ENCODE results near the gene DAAM2.

DAAM2 gene

DNA sequence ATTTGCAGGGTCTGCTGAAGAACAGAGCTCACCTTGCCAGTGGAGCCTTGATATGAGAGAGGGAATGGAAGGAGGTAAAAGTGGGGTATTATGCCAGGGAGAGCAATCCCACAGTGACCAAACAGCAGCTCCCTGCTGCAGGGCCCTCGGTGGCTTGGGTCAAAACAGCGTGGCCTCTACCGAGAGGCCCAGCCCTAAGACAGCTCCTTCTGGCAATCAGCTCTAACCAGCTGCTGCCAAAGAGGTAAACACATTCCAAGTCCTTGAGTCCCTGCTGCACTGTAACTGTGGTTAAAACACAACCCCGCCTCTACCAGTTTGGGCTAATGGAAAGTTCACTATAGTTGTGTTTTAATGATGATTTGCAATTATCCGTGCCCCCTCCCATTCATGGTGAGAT, 1.4 kb upstream of the DAAM2 start:
- no peak for DNase-seq

DNA sequence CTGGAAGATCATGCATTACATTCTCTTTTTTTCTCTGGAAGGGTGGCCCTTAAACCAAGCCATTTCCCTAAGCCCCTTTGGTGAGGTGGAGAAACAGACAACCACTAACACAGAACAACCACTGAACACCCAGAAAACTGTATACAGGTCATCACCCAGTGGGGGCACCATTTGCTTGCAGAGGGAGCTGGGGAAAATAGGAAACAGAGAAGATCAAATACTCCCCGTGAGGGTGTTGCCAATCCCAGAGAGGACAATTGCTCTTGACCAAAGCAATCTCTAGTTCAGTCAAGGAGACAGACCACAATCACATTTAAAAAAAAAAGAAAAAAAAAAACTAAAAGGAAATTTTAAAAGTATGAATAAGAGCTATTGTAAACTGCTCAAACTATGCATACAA, 865 bp upstream of the DAAM2 start:
- DNase-seq, result no peak

DNA sequence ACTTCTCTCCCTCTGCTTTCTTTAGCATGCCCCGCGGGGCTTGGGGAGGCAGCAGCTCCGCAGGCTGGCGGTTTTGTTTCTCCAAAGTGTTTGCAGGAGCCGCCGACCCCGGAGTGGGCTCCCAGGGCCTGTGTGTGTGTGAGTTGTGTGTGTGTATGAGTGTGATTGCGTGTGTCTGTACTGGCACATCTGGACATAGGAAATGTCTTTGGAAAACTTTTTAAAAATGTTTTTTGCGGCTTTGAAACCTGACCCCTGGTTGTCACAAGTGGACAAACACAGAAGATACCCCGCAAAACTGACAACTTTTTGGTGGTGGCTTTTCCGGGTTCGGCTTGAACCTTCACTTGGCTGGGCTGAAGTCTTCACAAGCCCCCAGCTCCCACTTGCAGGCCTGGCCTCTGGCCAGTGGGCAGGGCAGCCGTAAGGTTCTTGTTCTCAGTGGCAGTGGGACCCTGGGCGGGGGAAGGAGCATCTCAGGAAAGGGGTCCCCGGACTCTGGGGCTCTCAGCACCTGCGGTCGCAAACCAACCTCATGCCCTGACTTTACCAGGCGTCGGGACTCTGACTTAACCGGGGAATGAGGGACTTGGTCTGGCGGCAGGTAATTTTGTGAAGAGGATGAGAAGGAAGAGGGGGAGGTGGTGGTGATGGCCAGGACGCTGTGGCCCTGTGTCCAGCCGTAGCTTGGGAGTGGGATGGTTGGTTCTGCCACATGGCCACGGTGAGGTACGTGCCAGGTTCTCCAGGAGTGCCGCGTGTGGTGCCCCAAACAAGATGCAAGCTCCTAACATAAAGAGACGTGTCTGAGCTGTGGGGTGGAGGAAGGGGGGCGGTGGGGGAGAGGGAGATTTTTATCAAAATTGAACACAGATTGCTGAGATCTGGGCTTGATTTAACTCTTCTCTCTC, 619 bp downstream of the DAAM2 start:
- no peak for DNase-seq

DNA sequence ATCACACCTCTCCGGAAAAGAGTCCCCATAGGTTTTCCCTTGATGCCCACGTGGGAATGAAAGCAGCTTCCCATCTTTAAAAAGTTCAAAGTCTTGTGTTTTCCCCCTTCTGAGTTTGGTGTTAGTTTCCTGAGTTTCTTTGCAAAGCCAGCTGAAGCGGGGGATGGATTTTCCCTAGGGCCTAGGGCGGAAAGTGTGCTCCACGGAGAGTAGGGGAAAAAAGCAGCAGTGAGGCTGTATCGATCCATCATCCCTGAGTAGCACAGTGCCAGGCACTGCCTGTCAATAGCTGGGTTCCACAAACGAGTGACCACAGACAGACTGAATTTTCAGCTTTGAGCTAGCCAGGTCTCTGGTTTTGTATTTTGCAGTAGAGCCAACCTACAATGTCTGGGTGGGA, 1.3 kb downstream of the DAAM2 start:
- no peak for DNase-seq

DNA sequence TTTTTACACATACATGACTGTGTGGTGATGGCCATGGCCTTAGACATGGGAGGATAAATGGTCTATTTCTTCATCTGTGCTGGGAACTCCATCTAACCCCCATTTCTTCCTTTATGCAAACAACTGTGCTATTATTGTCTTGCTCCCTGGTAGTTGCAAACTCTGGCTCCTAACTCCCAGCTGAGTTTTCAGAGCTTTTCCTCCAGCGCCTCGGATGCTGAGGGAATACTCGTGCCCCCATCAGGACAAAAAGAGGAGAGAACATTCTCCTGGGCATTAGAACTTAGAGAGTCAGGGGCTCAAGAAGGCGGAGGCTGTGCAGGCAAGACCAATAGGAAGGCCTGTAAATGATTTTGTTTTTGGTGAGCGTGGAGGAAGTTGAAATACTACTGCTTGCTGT, 2.1 kb downstream of the DAAM2 start:
- DNase-seq, result no peak

DNA sequence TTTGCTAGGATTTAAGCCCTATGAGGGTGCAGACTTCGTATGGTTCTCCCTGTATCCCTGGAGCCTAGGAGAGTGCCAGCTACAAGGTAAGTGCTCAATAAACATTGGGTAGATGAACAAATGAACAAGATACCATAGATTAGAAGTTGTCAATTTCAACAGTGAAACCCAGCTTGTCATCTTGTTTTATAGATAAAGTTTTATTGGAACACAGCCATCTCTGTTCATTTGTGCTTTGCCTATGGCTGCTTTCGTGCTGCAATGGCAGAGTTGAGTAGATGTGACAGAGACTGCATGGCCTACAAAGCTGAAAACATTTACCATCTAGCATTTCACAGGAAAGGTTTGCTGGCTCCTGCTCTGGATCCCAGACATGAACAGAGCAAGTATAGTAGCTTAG, 5.6 kb downstream of the DAAM2 start:
- no peak for DNase-seq

DNA sequence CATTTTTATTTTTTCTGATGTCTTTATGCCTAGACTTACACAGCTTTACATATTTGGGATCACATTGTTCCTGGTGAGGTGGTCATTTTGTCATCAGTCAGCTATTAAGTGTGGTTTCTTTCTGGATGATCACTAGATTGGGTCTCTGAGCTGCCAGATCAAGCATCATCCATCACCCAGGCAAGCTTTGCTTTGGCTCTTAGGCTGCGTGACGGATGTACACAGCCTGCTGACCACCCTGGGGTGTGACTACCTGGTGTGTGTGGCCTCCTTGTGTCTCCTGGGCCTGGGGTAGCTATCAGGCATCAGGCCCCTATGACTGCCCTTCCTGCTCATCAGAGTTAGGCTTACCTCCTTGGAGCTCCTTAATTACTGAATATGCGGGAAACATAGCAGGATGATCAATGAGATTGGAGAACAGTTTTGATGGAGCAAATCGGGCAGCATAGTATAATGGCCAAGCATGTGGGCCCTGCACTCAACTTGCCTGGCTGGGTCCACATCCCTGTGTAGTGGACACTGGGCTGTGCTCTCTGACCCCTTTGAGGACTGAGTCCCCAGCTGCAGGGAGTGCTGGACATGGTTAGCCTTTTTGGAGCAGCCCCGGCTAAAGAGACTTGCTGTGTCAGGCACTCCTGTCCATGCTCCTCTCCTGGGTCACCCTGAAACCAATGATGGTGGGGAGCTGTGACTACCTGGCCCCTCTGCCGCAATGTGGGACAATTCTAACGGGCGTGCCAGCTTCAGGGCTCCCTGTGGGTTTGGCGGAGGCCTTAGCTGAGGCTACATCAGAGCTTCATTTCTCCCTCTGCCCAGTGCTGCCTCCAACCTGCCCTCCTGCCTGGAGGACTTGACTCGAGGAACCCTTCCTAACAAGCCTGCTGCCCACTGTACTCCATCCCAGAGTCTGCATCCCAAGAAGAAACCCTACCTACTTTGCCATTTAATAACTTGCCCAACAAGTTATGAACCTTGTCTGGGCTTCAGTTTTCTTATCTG, 8.2 kb downstream of the DAAM2 start:
- DNase-seq, result no peak

DNA sequence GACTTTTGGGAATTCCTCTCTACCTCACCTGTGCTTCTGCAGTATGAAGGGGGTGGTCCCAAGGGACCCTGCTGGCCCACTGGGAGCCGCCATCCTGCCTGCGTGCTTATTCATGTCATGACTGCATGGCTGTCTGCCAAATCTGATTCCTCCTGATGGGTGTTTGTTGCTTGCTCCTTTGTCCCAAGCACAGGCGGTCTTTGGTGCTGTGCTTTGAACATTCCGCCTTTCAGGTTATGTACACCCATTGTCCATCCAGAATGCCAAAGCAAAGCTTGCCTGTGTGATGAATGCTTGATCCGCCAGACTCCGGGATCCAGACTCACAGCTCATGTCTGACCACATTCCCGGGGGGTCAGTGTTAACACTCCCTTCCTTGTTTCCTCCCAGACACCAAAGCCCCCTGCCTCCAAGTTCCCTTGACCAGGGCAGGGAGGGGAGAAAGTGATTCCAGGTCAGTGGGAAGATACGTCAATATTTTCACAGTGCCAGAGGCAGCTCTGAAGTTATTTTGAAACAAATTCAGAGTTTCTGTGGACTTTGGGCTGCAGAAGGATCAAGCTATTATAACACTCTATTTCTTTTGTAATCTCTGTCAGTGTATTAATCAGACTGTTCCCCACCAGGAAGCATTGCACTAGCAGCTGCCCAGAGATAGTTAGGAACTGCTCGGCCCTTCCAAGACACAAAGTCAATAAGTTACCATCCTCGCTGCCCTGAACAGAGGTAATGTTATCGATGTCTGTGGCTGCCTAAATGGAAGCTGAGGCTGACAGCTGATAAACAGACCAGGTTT, 9.5 kb downstream of the DAAM2 start:
- DNase-seq, result no peak

DNA sequence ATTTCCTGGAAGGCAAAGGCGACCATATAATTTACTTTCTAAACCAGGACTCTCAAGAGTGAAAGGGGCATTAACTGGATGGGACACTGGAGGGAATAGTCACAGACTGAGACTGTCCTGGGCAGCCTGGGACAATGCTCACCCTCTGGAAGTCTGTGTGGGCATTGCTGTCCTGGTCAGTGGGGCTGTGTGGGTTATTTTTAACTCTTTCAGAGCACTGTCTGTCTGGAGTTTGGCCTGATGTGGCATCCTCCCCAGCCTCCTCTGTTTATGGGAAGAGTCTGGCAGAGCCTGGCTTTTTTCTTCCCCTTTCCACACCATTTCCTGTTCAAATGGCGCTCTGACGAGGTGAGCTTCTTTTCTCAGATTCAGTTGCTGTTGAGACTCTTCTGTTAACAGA, 11.7 kb downstream of the DAAM2 start:
- DNase-seq, result no peak

DNA sequence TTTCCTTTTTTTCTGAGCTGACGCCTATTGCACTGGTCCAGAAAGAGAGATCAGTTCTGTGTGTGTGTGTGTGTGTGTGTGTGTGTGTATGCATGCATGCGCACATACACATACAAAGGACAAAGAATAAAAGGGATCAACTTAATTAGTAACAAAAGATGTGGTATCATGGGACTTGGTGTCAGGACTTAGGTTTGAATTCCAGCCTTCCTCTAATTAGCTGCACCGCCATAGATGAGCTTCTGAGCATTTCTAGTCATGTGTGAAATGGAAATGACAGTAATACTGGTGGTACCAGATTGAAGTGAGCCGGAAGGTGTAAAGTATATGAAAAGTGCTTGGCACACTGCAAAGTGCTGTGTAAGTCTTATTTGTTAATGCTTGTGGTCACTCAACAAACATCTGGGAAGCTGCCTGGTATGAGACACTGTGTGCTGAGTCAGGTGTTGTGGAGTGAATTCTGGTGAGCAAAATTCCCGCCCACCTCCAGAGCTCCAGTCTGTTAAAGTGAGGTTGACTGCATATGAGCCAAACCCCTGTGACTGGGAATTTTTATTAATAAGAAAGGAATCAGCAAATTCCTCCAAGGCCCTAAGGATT, 12.4 kb downstream of the DAAM2 start:
- no peak for DNase-seq

DNA sequence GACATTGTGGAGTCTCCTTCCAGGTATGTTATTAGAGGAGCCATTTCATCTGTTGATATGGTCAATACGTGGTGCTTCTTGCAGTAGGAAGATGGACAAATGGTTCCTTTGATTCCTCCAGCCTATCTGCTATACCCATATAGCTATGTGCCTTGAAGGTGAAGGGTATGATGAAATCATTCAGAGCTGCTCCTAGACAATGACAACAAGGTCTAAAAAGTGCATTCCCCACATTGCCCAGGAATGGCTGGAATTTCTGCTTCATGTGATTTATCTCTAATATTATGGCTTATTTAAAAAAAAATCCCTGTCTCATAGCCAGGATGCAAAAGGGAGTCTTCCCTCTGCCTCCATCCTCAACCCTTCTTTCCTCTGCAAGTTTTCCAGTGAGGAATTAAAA, 14.1 kb downstream of the DAAM2 start:
- DNase-seq, result no peak

DNA sequence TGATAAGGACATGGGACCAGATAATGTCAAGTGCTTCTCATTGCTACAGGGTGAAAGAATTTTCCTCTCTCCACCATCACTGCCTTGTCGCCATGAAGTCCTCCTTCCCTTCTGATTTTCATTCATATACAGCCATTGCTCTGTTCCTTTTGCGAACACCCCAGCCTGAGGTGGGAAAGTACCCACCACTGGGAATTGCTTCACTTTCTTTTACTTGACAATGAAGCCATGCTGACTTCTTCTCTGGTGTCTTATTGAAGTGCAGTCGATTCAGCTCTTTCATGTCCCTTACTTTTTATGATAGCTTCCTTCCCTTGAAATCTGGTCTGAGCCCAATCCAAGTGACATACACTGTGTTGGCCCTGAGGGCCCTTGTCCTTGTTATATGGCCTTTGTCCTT, 16.2 kb downstream of the DAAM2 start:
- DNase-seq, result no peak

DNA sequence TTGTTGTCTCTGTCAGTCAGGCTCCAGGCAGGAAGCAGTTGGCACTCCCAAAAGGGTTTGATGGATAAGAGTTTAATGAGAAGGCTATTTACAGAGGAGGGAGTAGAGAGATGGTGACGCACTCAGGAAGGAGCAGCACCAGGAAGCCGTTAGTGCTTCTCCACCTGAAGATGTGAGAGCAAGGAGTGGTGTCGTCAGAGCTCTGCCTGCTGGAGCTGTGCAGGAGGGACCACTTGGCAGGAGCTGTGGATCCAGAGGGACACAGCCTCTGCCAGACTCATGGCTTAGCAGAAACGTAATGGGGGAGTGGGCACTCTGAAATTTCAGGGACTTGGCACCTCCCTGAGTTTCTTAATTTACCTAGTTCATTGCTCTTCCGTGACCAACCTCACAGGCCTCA, 16.8 kb downstream of the DAAM2 start:
- DNase-seq, result no peak

DNA sequence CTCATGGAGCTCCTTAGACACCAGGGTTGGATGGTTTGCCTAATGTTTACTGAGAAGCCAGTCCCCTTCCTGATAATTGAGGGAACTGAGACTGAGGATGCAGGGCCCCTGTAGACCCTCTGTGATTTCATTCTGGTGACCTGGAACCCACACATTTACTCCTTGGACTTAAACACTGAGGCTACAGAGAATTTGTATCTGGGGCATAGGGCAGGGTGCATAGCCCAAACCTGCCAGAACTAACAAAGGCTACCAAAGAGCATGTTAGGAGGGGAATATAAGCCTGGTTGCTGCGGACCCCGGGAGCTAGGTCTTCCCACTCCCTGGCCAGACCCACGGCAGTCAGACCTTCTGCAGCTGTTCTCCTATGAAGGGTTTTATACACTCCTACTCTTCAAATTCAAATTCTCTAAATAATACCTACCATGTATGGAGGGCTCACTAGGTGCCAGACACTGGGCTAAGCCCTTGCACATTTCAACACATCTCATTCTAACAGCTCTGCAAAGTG, 19.7 kb downstream of the DAAM2 start:
- DNase-seq, result no peak

DNA sequence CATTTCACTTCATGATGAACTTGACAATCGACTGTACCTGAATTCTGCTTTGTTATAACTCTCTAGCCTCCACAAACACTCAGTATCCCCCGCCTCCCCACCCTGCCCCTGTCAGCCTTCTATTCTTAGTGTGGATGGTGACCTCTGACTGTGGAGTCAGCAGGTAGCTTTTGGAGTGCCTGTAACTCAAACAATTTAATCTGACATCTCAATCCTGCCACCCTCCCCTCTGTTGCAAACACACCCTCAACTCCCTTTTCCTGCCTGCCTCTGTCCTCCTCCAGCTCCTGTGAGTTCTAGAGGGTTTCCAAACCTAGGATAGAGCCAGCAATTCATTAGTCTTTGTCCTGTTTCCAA, 20.3 kb downstream of the DAAM2 start:
- no peak for DNase-seq

DNA sequence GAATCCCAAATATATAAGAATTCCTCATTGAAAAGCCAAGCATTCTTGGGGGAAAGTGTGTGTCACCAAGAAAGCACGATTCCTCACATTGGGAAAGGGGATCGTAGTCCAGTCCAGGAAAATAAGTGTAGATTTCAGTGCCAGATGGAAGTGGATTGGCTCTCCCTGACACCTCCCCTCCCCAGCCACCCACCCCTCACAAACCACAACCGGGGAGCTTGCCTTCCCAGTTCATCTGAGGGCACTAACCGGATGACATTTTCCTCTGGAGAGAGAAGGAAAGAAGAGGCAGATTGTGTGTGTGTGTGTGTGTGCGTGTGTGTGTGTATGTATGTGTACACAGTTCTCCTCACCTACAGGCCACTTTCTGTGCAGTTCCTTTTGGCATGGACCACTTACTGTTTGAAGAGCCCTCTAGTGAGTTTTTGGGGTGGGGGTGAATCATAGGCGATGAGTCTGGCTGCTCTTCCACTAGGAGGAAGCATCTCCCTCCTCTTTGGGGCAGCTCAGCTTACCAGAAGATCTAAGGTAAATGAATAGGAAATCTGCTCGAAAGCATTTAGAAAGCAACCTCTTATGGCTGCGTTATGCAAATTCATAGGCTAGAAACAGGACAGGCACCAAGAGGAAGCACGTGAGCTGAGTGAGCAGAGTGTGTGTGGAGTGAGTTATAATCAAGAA, 20.8 kb downstream of the DAAM2 start:
- no peak for DNase-seq

DNA sequence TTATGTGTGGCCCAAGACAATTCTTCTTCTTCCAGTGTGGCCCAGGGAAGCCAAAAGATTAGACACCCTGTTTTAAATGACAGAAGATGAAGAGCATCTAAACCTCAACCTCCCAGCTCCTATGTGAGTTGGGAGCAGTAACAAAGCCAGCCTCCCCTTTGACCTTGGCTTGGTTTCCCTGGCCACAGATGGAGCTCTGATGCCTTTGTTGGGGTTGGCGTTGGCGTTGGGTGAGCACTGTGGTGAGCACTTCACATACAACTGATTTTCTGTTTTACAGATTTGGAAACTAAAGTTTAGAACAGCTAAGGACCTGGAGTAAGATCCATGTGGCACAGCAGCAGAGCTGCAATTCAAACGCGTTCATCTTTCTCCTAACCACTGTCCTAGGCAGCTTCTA, 22.1 kb downstream of the DAAM2 start:
- DNase-seq, result no peak

DNA sequence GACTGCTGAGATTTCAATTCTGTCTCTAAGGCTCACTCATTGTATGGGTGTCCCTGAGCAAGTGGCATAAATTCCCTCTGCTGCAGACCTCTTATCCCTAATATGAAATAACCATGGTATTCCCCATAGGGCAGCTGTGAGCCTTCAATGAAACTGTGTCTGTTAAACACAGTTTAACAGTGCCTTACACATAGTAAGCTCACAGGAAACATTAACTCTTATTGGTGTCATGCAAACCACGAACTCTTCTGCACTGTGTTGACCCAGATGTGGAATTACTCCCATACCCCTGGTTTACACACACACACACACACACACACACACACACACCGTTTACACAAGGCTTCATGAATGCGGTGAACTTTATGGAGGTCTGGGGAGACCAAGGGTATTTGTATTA, 23.2 kb downstream of the DAAM2 start:
- DNase-seq, result no peak

DNA sequence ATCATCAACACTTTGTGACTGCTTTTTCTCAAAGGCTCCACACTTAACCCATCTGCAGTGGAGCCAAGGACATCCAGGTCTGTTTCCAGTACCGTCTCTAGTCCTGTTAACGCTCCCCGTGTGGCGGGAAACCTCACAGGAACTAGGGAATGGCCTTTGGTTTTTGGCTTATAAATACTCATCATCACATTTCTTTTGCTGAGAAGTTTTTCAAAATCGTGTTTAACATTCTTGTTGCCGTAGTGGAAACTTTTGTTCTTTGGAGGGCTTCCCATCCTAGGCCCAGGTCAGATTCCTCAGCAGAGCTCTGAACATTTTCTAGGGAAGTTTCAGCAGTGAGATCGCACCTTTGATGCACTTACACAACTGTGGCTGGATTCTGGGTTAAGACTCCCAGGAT, 24.6 kb downstream of the DAAM2 start:
- DNase-seq, result no peak

DNA sequence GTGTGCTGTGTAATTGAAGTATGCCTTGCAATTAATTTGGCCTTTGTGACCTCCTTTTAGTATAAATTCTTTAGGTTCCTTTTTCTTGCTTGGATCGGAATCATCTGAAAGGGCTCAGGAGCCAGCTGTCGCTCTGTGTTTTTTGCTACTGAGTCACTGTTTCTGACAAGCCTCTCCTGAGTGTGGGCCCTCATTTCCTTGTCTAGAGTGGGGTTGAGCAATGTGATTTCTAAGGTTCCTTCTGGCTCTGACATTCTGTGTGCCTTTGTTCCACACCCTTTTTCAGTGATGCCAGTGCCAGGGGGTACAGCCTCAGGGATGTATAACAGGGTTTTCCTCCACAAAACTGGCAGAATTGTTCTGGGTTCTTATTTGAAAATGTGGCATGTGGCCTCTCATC, 26.5 kb downstream of the DAAM2 start:
- DNase-seq, result no peak

DNA sequence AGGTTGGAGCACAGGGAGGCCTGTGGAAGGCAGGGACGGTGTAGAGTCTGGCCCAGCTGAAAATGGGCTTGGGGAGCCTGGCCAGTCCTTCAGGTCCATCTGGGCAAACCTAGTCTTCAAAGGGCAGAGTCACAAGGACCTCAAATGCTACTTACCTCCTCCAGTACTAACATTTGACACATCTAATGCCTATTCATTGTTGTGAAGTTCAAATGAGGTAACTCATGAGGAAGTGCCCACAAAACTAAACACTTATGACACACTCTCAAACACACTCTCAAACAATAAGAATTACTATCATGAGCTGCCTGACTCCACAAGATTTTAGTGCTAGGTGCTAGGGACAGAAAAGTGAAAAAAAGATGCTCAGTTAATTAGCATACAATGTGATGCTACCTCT, 27.1 kb downstream of the DAAM2 start:
- DNase-seq, result no peak

DNA sequence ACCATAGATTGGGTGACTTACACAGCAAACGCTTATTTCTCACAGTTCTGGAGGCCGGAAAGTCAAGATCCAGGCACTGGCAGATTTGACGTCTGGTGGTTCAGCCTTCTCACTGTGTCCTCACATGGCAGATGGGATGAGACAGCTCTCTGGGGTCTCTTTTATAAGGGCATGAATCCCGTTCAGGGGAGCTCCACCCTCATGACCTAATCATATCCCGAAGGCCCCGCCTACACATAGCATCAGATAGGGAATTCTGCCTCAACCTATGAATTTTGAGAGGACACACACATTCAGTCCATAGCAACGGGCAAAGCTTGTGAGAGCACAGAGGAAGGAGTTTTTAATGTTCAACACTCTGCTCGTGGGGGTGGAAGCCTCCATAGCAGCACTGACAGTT, 27.5 kb downstream of the DAAM2 start:
- DNase-seq, result no peak

All from hematopoietic multipotent progenitor cell treated with erythropoietin and hydrocortisone succinate and interleukin-3 and kit ligand, for 6 days (in vitro differentiated cells).